Neural cell (in vitro differentiated cells): ENCODE results near the gene PDE3B.

Experiments
- EZH2 ChIP-seq: fragments of 200-600, 300-800 bp; shearing (Covaris generic), sonication (generic); IDR thresholded peaks from 2 replicates; pipeline ENCODE4 v1.6.1; 2014; ENCODE audit warnings: antibody characterized with exemption, low read length, borderline replicate concordance, mild to moderate bottlenecking; ENCODE audit not compliant: insufficient read depth, poor library complexity, severe bottlenecking
- SMC3 ChIP-seq: fragments of 450-650 bp; conservative IDR thresholded peaks from 2 replicates; pipeline ENCODE4 v1.6.1; 2014; ENCODE audit warnings: antibody characterized with exemption, mild to moderate bottlenecking, moderate library complexity; ENCODE audit not compliant: poor library complexity
- TF ChIP-seq, protein P1 (sequence below): fragments of 450-650 bp; IDR thresholded peaks from 2 replicates; pipeline ENCODE4 v1.5.1; 2014; ENCODE audit warnings: antibody characterized with exemption, mild to moderate bottlenecking, moderate library complexity; ENCODE audit not compliant: poor library complexity, severe bottlenecking

GRCh38 chr11:14756349-14756748 is 112.7 kb downstream of the PDE3B start:
- TF ChIP-seq, protein P1, sequence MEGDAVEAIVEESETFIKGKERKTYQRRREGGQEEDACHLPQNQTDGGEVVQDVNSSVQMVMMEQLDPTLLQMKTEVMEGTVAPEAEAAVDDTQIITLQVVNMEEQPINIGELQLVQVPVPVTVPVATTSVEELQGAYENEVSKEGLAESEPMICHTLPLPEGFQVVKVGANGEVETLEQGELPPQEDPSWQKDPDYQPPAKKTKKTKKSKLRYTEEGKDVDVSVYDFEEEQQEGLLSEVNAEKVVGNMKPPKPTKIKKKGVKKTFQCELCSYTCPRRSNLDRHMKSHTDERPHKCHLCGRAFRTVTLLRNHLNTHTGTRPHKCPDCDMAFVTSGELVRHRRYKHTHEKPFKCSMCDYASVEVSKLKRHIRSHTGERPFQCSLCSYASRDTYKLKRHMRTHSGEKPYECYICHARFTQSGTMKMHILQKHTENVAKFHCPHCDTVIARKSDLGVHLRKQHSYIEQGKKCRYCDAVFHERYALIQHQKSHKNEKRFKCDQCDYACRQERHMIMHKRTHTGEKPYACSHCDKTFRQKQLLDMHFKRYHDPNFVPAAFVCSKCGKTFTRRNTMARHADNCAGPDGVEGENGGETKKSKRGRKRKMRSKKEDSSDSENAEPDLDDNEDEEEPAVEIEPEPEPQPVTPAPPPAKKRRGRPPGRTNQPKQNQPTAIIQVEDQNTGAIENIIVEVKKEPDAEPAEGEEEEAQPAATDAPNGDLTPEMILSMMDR, result no peak
- no peak for TF ChIP-seq SMC3
- no peak for TF ChIP-seq EZH2
